ENCODE results near the gene ELOB. TPM values are rescaled to one million over a fixed set of nuclear protein-coding genes. Genes with fewer than 3 reads are reported as not detected.

The ELOB gene
- total RNA-seq (2014; rRNA removed; shearing (Covaris generic)) = 113 and 114 TPM in 2 replicates
- polyA plus RNA-seq (2015; cell fraction: cytosol; rRNA removed) = 69.7 and 113 TPM in 2 replicates
- 14.2 and 16.0 TPM in 2 replicates for polyA plus RNA-seq (2015; cell fraction: nucleus; rRNA removed)

GRCh38 chr16:2777231-2777902, at the start of gene ELOB:
Gene ELOB (minus strand): TSS chr16:2777280. CDS start chr16:2777239, 41 bp downstream.
- in situ Hi-C loops (cut with HindIII; ENCODE audit: low pct_unique_long_range_greater_than_20kb, low sequenced_read_pairs) = no loop called here
- peak; percentile 79 for DNase-seq (ENCODE audit: low read depth, low spot score)

GRCh38 chr16:2825906-2826305, 48.8 kb upstream of the ELOB start:
- DNase-seq (ENCODE audit: low read depth, low spot score) = no peak
- in situ Hi-C loops (cut with HindIII; ENCODE audit: low pct_unique_long_range_greater_than_20kb, low sequenced_read_pairs) = no loop called here

GRCh38 chr16:2825049-2825742, 48.1 kb upstream of the ELOB start:
- no peak for DNase-seq (ENCODE audit: low read depth, low spot score)
- in situ Hi-C loops (cut with HindIII; ENCODE audit: low pct_unique_long_range_greater_than_20kb, low sequenced_read_pairs) = no loop called here

- DNase-seq (ENCODE audit: low read depth, low spot score) = no peak
- in situ Hi-C loops (cut with HindIII; ENCODE audit: low pct_unique_long_range_greater_than_20kb, low sequenced_read_pairs) = no loop called here
Measured at GRCh38 chr16:2824626-2825025, 47.5 kb upstream of the ELOB start.

GRCh38 chr16:2822496-2822895, 45.4 kb upstream of the ELOB start:
- in situ Hi-C loops (cut with HindIII; ENCODE audit: low pct_unique_long_range_greater_than_20kb, low sequenced_read_pairs) = no loop called here
- no peak for DNase-seq (ENCODE audit: low read depth, low spot score)

- no peak for DNase-seq (ENCODE audit: low read depth, low spot score)
Measured at GRCh38 chr16:2822158-2822495, 45.0 kb upstream of the ELOB start.

GRCh38 chr16:2821487-2822157, 44.5 kb upstream of the ELOB start:
- in situ Hi-C loops (cut with HindIII; ENCODE audit: low pct_unique_long_range_greater_than_20kb, low sequenced_read_pairs) = no loop called here
- no peak for DNase-seq (ENCODE audit: low read depth, low spot score)

More at GRCh38 chr16:2822158-2822495, 45.0 kb upstream of the ELOB start:
- in situ Hi-C loops (cut with HindIII; ENCODE audit: low pct_unique_long_range_greater_than_20kb, low sequenced_read_pairs) = no loop called here

- in situ Hi-C loops (cut with HindIII; ENCODE audit: low pct_unique_long_range_greater_than_20kb, low sequenced_read_pairs) = no loop called here
- DNase-seq (ENCODE audit: low read depth, low spot score) = no peak
Measured at GRCh38 chr16:2820836-2821486, 43.9 kb upstream of the ELOB start.

- in situ Hi-C loops (cut with HindIII; ENCODE audit: low pct_unique_long_range_greater_than_20kb, low sequenced_read_pairs) = no loop called here
- no peak for DNase-seq (ENCODE audit: low read depth, low spot score)
Measured at GRCh38 chr16:2819939-2820835, 43.1 kb upstream of the ELOB start.

GRCh38 chr16:2819179-2819938, 42.3 kb upstream of the ELOB start:
- in situ Hi-C loops (cut with HindIII; ENCODE audit: low pct_unique_long_range_greater_than_20kb, low sequenced_read_pairs) = no loop called here

GRCh38 chr16:2818272-2818876, 41.3 kb upstream of the ELOB start:
- in situ Hi-C loops (cut with HindIII; ENCODE audit: low pct_unique_long_range_greater_than_20kb, low sequenced_read_pairs) = no loop called here
- DNase-seq (ENCODE audit: low read depth, low spot score) = no peak

More at GRCh38 chr16:2819179-2819938, 42.3 kb upstream of the ELOB start:
- no peak for DNase-seq (ENCODE audit: low read depth, low spot score)

- in situ Hi-C loops (cut with HindIII; ENCODE audit: low pct_unique_long_range_greater_than_20kb, low sequenced_read_pairs) = no loop called here
- no peak for DNase-seq (ENCODE audit: low read depth, low spot score)
Measured at GRCh38 chr16:2817340-2818271, 40.5 kb upstream of the ELOB start.

- in situ Hi-C loops (cut with HindIII; ENCODE audit: low pct_unique_long_range_greater_than_20kb, low sequenced_read_pairs) = no loop called here
- no peak for DNase-seq (ENCODE audit: low read depth, low spot score)
Measured at GRCh38 chr16:2816751-2817339, 39.8 kb upstream of the ELOB start, which contains the start of gene PRSS21. Gene PRSS21 (plus strand): TSS chr16:2817237. CDS start chr16:2817269, 32 bp downstream.

GRCh38 chr16:2815299-2815771, 38.3 kb upstream of the ELOB start:
- in situ Hi-C loops (cut with HindIII; ENCODE audit: low pct_unique_long_range_greater_than_20kb, low sequenced_read_pairs) = no loop called here

More at GRCh38 chr16:2815299-2815771, 38.3 kb upstream of the ELOB start:
- DNase-seq (ENCODE audit: low read depth, low spot score) = no peak
